OCI-M1 (cell line): ENCODE measurements around the gene COL4A2.

Source experiments
- DNase-seq: peaks from one replicate; lab custom pipeline; 2025; lab: John Stamatoyannopoulos, UW

Gene COL4A2

GRCh38 chr13:110354715-110355473 is 47.8 kb downstream of the COL4A2 start:
- peak; percentile 5 for DNase-seq

- DNase-seq: no peak
Observed at GRCh38 chr13:110356362-110356761, 49.3 kb downstream of the COL4A2 start.

GRCh38 chr13:110358381-110358780 is 51.3 kb downstream of the COL4A2 start:
- DNase-seq: no peak

GRCh38 chr13:110359840-110360301 is 52.8 kb downstream of the COL4A2 start:
- no peak for DNase-seq

- DNase-seq: no peak
Observed at GRCh38 chr13:110360598-110360997, 53.5 kb downstream of the COL4A2 start.

- no peak for DNase-seq
Observed at GRCh38 chr13:110361365-110361911, 54.4 kb downstream of the COL4A2 start.

- DNase-seq: no peak
Observed at GRCh38 chr13:110363010-110363409, 55.9 kb downstream of the COL4A2 start.

GRCh38 chr13:110364081-110364480 is 57.0 kb downstream of the COL4A2 start:
- no peak for DNase-seq

- DNase-seq: no peak
Observed at GRCh38 chr13:110365876-110366275, 58.8 kb downstream of the COL4A2 start.

- no peak for DNase-seq
Observed at GRCh38 chr13:110366733-110367132, 59.6 kb downstream of the COL4A2 start.

- no peak for DNase-seq
Observed at GRCh38 chr13:110367620-110368019, 60.5 kb downstream of the COL4A2 start.

GRCh38 chr13:110368408-110368807 is 61.3 kb downstream of the COL4A2 start:
- DNase-seq: peak; percentile 46

- DNase-seq: no peak
Observed at GRCh38 chr13:110369400-110369799, 62.3 kb downstream of the COL4A2 start.

GRCh38 chr13:110371550-110372465 is 64.7 kb downstream of the COL4A2 start:
- DNase-seq: no peak

- DNase-seq: no peak
Observed at GRCh38 chr13:110372676-110373075, 65.6 kb downstream of the COL4A2 start.

GRCh38 chr13:110373617-110374016 is 66.5 kb downstream of the COL4A2 start:
- DNase-seq: no peak

GRCh38 chr13:110374431-110375370 is 67.6 kb downstream of the COL4A2 start:
- DNase-seq: no peak

GRCh38 chr13:110376120-110376519 is 69.0 kb downstream of the COL4A2 start:
- no peak for DNase-seq

- DNase-seq: no peak
Observed at GRCh38 chr13:110377178-110377825, 70.2 kb downstream of the COL4A2 start.

- no peak for DNase-seq
Observed at GRCh38 chr13:110377826-110378201, 70.7 kb downstream of the COL4A2 start.

- no peak for DNase-seq
Observed at GRCh38 chr13:110379358-110379757, 72.3 kb downstream of the COL4A2 start.
